GM20431 (cell line): ENCODE measurements around the gene INSC.

ENCODE experiments used
- in situ Hi-C: fragments of 300-500 bp; cut with MseI, MboI; formaldehyde crosslinking; loops from one replicate; pipeline ENCODE4 v1.15.0; 2020; ENCODE audit warnings: low sequenced_read_pairs; ENCODE audit not compliant: unreplicated experiment

The INSC gene

DNA sequence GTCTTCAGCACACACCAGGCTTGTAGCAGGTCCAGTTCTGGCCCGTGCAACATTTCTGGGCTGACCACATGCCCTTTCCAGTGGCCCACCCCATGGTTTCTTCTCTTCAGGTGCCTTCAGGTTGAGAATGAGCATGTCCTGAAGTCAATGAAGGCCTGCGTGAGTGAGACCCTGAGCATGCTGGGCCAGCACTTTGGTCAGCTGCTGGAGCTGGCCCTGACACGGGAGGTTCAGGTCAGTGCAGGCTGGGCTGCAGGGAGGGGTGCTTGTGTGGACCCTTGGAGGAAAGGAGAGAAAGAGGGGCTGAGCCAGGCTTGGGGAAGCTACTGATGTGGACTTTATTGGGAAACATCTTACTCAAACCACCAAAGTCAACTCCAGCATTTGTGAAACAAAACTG, 63.5 kb downstream of the INSC start:
- in situ Hi-C loops = no loop called here

DNA sequence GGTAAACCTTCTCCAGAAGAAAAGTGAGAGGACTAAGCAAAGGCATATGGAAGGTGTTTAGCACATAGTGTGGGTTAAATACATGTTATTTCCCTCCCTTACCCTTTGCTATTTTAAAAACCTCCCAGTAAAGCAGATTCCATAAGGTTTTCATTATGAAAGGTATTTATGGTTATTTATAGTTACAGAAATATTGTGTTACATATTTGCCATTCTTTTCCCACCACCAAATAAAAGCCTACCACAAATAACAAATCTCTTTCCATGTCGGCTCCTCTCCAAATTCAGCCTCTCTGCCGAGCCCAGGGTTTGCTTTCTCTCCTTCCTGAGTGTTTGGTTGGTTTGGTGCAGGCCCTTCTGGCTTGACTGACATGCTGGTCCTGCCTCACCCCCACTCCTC, 64.4 kb downstream of the INSC start:
- in situ Hi-C loops = no loop called here

DNA sequence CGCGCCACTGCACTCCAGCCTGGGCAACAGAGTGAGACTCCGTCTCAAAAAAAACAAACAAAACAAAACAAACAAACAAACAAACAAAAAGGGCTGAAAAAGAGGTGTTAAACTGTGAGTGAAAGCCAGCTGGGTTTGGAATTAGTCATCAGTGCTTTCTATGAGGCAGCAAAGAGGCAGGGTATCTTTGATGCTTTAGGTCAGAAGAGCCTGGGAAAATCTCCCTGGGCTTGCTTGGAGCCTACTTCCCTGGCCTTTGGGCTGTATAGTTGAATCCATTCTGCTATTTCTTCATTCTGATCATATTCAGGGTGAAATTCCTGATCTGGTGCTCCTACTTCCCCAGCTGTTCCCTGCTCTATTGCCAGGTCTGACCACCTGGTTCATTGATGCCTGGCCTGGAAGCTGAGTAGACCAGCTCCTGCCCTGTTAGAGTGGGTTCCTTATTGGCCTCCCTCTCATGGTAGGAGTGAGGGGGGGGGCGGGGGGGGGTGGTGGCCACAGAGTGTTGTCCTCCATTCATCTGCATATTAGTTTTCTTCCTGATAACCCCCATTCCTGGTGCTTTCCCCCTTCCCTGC, 65.6 kb downstream of the INSC start:
- in situ Hi-C loops = no loop called here

DNA sequence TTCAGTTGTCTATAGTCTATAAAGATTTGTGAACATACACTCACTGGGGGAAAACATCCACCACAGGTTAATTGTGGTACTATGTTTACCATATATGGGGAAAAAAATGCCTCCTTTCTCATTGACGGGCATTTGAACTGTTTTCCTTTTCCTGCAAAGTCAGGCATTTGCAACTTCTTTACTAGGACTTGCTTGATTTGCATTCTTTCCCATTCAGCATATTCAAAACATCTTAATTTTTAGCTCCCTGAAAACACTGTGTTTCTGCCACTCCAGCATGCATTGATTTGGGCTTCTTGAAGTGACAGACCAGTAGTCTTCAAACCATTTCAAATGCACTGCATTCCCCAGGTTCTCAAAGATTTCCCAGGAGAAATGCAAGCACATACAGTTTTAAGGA, 67.6 kb downstream of the INSC start:
- in situ Hi-C loops = no loop called here

DNA sequence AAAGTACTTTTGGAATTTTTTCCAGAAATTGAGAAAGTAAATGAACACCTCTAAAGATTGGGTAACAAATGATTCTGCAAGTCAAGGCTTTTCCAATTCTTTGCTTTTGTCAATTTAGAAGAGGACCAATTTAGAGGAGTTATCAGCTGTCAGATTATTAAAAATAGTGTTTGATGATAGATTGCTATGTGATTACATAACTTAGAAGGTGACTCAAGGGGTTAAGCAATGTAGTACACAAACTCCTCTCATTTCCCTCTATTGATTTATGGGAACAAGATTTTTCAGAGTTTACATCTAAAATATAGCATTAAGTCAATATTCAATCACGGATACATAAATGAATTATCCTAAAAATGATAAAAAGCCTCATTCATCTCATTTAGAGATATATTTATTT, 70.3 kb downstream of the INSC start:
- in situ Hi-C loops = no loop called here

DNA sequence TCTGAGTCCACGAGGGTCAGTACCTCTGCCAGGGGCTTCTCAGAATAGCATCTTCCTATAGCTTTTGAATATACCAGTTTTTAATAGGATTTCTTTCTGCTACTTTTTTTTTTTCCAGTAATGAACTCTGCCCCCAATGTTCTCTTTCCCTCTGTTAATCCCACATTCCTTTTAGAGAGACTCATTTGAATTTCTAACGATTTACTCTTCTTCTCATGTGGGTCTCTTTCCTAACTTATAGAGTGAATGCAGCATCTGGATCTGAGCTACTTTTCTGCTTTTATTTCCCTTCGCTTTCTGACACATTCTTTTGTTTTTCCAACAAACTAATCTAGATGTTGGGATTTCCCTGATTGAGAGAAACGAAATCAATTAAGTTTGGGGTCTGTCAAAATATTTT, 71.4 kb downstream of the INSC start:
- in situ Hi-C loops = no loop called here

DNA sequence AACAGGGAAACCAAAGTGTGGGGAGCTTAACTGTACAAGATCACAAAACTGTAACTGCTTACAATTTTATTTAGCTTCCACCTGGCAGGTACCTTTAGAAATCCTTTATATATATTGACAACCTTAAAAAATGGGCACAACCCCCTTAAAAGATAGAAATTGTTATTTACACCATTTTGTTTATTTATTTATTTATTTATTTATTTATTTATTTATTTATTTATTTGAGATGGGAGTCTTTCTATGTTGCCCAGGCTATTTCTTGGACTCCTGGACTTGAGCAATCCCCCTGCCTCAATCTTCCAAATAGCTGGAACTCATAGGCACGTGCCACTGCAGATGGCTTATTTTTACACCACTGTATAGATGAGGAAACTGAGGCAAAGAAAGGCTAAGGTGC, 74.5 kb downstream of the INSC start:
- in situ Hi-C loops = no loop called here

DNA sequence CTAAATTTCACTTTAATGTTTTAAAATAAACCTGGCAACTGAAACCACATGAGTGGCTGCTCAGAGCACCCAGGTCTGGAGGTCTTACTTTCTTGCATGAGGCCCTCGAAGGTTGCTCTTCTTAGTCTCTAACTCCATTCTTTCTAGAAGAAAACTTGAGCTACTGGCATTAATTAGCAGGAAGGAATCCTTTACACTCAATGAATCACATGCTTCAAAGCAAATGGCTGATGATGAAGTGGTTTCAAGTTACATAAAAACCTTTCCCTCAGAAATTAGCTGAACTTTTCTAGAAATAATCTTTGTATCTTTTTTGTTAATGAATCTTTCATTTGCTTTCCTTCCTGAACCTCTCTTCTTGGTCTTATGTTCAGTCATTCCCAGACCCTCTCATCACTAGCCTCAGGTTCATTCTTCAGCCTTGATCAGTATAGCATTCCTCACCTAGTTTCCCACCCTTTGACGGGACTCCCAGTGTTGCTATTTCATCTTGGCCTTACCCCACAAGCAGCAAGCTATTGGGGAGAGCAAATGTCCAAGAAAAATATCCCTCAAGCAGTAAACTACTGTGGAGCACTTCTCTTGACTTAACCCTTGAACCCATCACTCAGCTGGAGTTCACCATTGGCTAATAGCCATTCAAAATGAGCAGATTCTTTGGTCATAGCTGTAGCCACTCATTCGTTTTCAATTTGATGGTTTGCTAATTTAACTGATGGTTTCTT, 75.1 kb downstream of the INSC start:
- in situ Hi-C loops = no loop called here

DNA sequence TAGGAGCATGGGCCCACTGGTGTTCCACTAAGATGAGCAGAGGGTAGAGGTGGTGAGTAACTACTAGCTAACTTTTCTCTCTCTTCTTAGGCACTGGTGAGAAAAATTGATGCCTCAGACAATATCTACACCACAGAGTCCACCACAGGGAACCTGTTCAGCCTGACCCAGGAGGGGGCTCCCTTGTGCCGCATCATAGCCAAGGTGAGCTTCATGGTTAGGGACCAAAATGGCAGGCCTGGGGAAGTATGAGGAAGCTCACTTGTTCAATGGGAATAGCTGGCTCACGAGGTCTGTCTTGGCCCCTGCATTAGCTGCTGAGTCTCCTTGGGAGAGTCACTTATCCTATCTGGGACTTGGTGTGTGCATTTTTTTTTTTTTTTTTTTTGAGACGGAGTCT, 75.9 kb downstream of the INSC start:
- in situ Hi-C loops = no loop called here

DNA sequence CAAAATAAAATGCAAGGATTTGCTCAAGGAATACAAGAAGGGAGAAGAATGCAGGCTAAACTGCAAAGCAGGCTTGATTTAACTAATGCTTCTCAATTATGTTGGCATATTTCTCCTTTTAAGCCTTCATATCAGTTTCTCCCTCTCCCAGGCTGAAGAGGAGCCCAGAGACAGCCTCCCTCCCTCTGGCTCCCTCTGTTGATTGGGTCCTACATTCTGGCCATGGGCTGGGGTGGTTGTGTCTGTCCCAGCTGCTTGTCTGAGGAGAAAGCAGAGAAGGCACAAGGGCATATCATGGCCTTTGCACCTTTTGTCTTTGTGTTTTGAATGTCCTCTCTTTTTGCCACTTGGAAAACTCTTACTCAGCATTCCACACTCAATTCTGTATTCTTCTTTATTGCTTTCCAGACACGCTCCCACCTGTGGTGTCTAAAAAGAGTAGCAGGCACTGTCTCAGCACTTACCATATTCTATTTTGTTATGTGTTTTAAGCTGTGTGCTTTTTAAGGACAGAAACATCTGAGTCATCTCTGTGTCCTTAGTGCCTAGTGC, 77.4 kb downstream of the INSC start:
- in situ Hi-C loops = no loop called here

DNA sequence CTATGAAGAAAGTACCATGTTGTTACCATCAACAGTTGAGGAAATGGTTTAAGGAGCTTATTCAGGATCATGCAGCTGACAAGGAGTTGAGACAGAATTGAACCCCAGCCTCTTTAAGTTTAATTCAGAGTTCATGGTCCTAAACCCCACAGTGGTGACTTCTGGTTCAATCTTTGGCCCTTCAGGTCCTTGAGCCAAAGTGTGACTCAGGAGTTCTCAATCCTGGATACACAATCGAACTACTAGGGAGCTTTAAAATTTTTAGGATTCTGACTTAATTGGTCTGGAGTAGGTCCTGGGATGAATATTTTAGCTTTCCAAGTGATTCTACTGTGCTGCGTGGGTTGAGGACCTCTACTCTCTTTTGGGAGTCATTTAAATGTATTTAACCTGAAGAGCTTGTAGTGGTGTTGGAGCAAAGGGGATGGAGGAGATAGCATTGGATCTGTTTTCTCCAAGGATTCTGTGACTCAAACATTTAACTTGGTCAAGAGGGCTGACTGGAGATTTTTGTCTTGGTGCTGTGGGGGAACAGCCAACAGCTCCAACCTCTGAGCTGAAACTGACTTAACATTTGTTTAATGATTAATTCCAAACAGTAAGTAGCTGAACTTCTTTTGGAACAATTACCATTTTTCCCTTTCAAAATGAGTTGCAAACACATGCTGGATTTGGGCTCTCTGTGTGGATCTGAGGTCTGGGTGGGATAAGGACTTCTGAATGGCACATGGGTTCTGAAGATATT, 80.1 kb downstream of the INSC start:
- in situ Hi-C loops = no loop called here

DNA sequence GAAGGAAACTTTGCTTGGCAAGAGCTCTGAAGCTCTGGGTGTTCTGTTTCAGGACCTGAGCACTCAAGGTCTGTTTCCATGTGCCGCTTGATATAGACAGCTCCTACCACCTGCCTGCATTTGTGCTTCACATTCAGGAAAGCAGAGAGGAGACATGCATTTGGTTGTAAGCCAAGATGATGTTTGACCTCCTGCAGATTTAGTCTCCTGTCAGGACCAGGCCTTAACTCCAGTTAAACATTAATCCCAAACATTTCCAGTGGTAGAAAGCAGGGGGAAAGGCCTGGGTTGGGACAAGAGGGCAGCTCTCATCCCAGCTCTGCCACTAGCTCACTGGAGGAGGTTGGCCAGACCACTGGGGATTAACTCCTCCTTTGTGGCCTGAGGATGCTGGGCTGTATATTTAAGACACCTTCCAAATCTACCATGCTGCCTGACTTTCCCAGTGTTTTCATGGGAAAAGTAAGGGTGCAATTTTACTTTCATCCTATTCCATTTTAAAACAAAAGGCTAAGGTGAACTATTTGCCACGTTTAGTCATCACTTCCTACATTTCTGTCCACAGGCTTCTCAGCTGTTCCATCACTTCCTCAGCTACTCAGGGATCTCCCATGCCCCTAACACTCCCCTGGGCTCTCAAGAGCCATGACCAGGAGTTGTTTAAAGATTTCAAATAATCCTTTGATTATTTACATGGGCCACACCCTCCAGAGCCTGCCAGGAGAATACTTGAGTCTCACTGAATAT, 80.9 kb downstream of the INSC start:
- in situ Hi-C loops = no loop called here

DNA sequence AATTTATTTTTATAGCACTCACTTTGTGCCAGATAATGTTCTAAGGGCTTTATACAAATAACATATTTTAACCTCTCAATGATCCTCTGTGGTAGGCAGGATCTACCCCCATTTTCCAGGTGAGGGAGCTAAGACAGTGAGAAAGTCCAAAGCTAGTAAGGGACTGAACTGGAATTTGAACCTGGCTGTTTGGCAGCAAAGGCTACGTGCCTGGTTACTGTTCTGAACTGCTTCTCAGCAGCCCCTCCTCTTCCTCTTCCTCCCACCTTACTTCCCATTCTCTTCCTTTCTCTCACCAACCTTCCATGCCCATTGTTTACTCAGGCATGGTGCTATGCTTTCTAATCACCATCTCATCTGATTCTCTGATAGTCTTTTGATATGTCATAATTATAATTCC, 82.0 kb downstream of the INSC start:
- in situ Hi-C loops = no loop called here

DNA sequence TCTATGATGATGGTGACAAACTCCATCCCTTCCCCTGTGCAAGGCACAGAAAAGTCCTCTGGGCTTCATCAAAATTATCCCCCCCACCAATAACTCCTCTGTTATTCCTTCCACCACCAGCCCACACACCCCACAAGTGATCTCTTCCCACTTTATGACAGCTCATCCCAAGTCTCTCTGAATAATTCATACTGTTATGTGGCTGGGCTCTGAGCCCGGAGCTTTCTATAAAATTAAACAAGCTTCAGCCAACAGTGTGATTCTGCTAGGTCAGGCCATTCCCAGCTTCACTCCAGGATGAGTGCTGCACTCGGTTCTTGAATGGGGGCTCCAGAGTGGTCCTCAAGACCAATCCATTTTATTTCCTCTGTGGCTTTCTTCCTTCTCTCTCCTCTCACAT, 83.0 kb downstream of the INSC start:
- in situ Hi-C loops = no loop called here

DNA sequence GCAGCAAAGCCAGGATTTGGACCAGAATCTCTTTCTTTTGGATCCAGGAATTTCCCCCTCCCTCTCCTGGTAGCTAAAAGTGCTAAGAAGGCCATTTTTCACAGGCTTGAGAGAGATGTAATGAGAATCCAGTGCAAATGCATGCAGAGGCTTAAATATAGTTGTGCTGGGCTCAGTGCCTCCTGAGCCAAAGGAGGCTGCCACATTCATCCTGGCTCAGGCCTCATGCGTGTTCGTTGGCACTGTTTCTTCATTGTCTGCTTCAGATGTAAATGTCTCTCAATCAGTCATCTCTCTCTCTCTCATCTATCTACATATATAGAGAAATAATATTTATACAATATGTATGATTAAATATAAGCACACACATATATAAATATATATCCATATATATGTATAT, 83.6 kb downstream of the INSC start:
- in situ Hi-C loops = no loop called here

DNA sequence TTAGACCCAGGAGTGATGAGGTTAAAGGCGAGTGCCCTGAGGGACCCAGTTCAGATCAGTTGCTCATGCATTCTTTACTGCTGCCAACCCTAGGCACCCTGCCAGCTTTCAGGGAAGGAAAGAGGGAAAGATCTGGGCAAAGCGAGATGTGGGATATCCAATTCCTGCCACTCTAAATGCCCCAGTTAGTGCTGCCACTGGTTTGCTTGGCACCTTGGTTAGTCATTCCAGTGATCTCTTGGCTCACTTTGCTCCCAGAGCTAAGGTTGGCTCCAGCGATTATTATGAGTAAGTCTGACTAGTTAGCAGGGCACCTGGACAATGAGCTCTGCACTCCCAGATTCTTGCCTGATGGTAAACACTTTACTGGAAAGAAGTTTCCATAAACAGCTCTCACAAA, 85.0 kb downstream of the INSC start:
- in situ Hi-C loops = loop anchor here (10.0 kb wide), 1 partner anchor 95 kb away; no protein-coding TSS in a partner anchor

DNA sequence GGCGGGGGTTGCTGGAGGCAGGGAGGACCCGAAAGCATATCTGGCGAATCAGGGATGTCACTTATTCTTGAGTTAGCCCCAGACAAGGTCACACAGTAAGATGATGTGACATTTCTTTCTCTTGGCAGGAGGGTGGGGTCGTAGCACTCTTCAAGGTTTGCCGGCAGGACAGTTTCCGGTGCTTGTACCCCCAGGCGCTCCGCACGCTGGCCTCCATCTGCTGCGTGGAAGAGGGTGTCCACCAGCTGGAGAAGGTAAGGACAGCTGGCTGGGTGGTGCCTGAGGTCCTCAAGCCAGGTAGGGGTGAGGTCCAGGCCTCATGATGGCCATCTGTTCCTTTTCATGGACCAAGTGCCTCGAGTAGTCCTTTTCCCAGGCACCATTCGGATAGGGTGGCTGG, 86.0 kb downstream of the INSC start:
- in situ Hi-C loops = loop anchor here (10.0 kb wide), 1 partner anchor 96 kb away; no protein-coding TSS in a partner anchor

DNA sequence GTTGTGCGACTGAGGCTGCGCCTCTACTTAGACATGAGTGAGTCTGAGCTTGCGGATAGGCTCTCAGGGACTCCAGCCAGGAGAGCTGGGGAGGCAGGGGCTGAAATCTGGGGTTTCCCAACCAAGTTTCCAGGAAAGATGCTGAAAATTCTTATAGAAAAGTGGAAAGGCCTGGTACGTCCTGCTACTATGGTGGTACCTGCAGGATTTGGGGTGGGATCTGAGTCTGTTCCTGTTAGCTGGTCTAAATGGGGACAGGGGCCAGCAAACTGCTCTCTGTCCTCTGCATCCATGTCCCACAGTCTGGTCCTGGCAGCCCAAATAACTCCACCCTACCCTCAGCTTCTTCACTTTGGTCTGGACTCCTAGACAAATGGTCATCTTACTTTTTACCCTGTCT, 86.9 kb downstream of the INSC start:
- in situ Hi-C loops = loop anchor here (10.0 kb wide), 1 partner anchor 97 kb away; no protein-coding TSS in a partner anchor

DNA sequence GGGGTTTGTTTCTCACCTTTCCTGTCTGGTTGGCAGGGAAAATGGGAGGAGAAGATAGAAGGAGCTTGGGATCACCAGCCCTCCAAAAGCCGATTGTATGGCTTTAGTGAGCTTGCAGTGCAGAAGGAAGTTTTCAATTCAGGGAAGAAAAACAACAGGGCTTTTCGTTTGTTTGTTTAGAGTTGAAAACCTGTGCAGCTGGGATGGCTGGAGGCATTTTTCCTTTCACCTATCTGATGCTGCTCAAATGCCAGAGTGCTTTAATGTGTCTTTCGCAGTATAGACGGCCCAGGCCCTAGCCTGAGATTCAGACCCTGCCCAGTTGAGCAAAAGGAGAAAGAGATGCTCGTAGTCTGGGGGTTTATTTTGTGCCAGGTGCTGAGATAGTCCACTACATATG, 87.9 kb downstream of the INSC start:
- in situ Hi-C loops = loop anchor here (10.0 kb wide), 1 partner anchor 98 kb away; no protein-coding TSS in a partner anchor

DNA sequence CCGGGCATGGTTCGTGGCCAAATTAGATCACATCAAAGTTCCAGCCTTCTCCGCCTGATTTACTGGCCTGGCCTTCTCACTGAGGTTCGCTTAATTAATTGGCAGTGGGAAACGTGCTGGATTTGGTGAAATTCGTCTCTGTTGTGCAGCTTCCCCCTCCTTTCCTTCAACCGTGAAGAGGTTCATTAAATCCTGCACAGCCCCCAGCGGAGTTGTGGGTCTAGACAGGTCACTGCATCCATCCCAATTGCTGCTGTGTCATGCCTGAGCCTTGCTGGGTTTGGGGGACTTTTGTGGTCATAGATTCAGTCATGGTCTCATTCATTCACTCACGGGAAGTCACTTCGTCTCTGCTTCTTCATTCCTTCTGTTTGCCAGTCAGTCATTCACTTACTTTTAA, 90.0 kb downstream of the INSC start:
- in situ Hi-C loops = loop anchor here (10.0 kb wide), 1 partner anchor 100 kb away; no protein-coding TSS in a partner anchor
